OCI-LY7 (cell line): Measurements from ENCODE around the gene AK4. TPM values are rescaled to one million over a fixed set of nuclear protein-coding genes. Genes with fewer than 3 reads are reported as not detected.
A peak's percentile ranks its signal among the peaks of the same experiment; 100 is the strongest.

ENCODE experiments used
- BruUV-seq: library from RNA; stranded (reverse); fragments of 400-500 nt; replicated peaks from 2 replicates; lab custom pipeline; 2021; lab: Mats Ljungman, UMichigan
- CTCF ChIA-PET: fragments of 300-600 bp; sonication (Branson Sonifier 250); formaldehyde crosslinking; loops from one replicate; lab custom pipeline; 2022; ENCODE audit warnings: antibody characterized with exemption; ENCODE audit not compliant: unreplicated experiment; lab: Charles Lee
- POLR2A ChIA-PET: fragments of 300-600 bp; sonication (Branson Sonifier 250); formaldehyde crosslinking; loops from one replicate; lab custom pipeline; 2022; ENCODE audit warnings: antibody characterized with exemption; lab: Charles Lee
- DNase-seq: peaks from one replicate; pipeline ENCODE4 v3.0.0-alpha.2; 2015; ENCODE audit warnings: low spot score
- H2AFZ ChIP-seq: fragments of 200-600 bp; sonication (generic), shearing (Covaris generic); 2 replicates; pipeline ENCODE4 v1.6.1; 2014; ENCODE audit warnings: mild to moderate bottlenecking, antibody characterized with exemption, low read length, moderate library complexity
- H3K27ac ChIP-seq: fragments of 200-600 bp; sonication (generic); 2 replicates; pipeline ENCODE4 v1.5.1; 2014; ENCODE audit warnings: mixed run types, low read depth, mild to moderate bottlenecking, moderate library complexity, low read length, inconsistent platforms; ENCODE audit not compliant: poor library complexity, severe bottlenecking
- H3K36me3 ChIP-seq: fragments of 200-600 bp; sonication (generic); 2 replicates; pipeline ENCODE4 v1.6.1; 2014; ENCODE audit warnings: mild to moderate bottlenecking, antibody characterized with exemption, low read length, moderate library complexity, mixed read lengths; ENCODE audit not compliant: insufficient read depth
- H3K4me1 ChIP-seq: fragments of 200-600 bp; sonication (generic); 2 replicates; pipeline ENCODE4 v1.5.1; 2014; ENCODE audit warnings: mild to moderate bottlenecking, low read length; ENCODE audit not compliant: insufficient read depth, poor library complexity, severe bottlenecking
- H3K4me2 ChIP-seq: fragments of 200-600 bp; sonication (generic); 2 replicates; pipeline ENCODE4 v1.6.1; 2014; ENCODE audit warnings: mild to moderate bottlenecking, low read length
- H3K4me3 ChIP-seq: fragments of 200-600 bp; sonication (generic); 2 replicates; pipeline ENCODE4 v1.5.1; 2014; ENCODE audit warnings: mild to moderate bottlenecking, low read depth, low read length; ENCODE audit not compliant: poor library complexity, severe bottlenecking
- H3K79me2 ChIP-seq: fragments of 200-600 bp; sonication (generic); 2 replicates; pipeline ENCODE4 v1.6.1; 2016; ENCODE audit warnings: low read depth, mild to moderate bottlenecking, low read length, moderate library complexity, mixed read lengths; ENCODE audit not compliant: insufficient read depth
- H3K9me2 ChIP-seq: fragments of 200-600 bp; sonication (generic); 2 replicates; pipeline ENCODE4 v1.6.1; 2016; ENCODE audit warnings: mild to moderate bottlenecking, low read length, mixed read lengths; ENCODE audit not compliant: insufficient read depth
- H3K9me3 ChIP-seq: fragments of 200-600 bp; sonication (generic); 2 replicates; pipeline ENCODE4 v1.6.1; 2014; ENCODE audit warnings: mild to moderate bottlenecking, mixed run types, low read length, mixed read lengths
- H4K20me1 ChIP-seq: fragments of 200-600 bp; sonication (generic); 2 replicates; pipeline ENCODE4 v1.6.1; 2014; ENCODE audit warnings: mild to moderate bottlenecking, antibody characterized with exemption, low read length, moderate library complexity, mixed read lengths; ENCODE audit not compliant: insufficient read depth
- EZH2phosphoT487 ChIP-seq: fragments of 200-600 bp; sonication (generic); IDR thresholded peaks from 2 replicates; pipeline ENCODE4 v1.6.1; 2018; ENCODE audit warnings: low read depth, borderline replicate concordance, mild to moderate bottlenecking, mixed run types, antibody characterized with exemption, low read length, moderate library complexity, mixed read lengths
- intact Hi-C: fragments of 100-400 bp; cut with micrococcal nuclease; formaldehyde crosslinking; loops from one replicate; pipeline ENCODE4 v1.10.0; 2022; ENCODE audit not compliant: unreplicated experiment
- total RNA-seq, 2 experiments: library from RNA; depleted of rRNA in 1 of 2; stranded (reverse); fragments of >200 nt in 1 of 2; shearing (Covaris generic) in 1 of 2; gene quantifications; 2 replicates each; pipeline ENCODE4 v1.2.3, GENCODE V29; 2014 to 2022
- TF ChIP-seq, protein P1 (sequence below): fragments of 200-600 bp; sonication (generic); conservative IDR thresholded peaks from 2 replicates; pipeline ENCODE4 v1.5.1; 2014; ENCODE audit warnings: mild to moderate bottlenecking, antibody characterized with exemption, low read length, moderate library complexity, mixed read lengths

Gene AK4
- total RNA-seq, 2 experiments from 2014 or later: 0.16 to 1.4 TPM

DNA sequence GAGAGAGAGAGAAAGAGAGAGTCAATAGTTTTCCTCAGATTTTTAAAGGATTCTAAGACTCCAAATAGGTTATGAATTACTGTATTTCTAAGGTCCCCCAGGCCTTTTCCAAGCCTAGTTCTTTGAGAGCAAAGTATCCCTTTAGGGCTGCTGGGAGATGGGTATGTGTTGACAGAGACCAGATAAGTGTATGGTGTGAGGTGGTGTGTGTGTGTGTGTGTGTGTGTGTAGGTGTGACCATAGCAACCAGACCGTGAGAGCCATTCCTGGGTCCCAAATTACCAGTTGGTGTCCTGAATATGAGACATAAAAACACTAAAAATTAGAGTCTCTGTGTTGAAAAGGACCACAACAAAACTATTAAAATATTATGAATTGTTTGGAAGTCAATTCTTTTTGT is 119.7 kb downstream of the AK4 start:
- ChIA-PET POLR2A (interaction anchor here (0.9 to 1.2 kb wide), 3 partner anchors 12 to 152 kb away, joined by 3 to 4 read pairs (median 4); no protein-coding TSS in a partner anchor), CTCF (interaction anchor here (1.3 kb wide), 1 partner anchor 152 kb away, joined by 5 read pairs; the partner anchor contains the start of genes LEPR and LEPROT)
- DNase-seq: no peak
- TF ChIP-seq, protein P1, sequence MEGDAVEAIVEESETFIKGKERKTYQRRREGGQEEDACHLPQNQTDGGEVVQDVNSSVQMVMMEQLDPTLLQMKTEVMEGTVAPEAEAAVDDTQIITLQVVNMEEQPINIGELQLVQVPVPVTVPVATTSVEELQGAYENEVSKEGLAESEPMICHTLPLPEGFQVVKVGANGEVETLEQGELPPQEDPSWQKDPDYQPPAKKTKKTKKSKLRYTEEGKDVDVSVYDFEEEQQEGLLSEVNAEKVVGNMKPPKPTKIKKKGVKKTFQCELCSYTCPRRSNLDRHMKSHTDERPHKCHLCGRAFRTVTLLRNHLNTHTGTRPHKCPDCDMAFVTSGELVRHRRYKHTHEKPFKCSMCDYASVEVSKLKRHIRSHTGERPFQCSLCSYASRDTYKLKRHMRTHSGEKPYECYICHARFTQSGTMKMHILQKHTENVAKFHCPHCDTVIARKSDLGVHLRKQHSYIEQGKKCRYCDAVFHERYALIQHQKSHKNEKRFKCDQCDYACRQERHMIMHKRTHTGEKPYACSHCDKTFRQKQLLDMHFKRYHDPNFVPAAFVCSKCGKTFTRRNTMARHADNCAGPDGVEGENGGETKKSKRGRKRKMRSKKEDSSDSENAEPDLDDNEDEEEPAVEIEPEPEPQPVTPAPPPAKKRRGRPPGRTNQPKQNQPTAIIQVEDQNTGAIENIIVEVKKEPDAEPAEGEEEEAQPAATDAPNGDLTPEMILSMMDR: no peak
- TF ChIP-seq EZH2phosphoT487: no peak
- Histone ChIP-seq H3K9me3 (no peaks in the 10 kb centered on the region), H2AFZ (no peak overlapping the region), H3K4me1 (peaks cover 8% of the 10 kb centered on the region), H3K36me3 (no peaks in the 10 kb centered on the region), H4K20me1 (peaks cover 3% of the 10 kb centered on the region; the same call in 1 of the 2 replicates), H3K4me3 (no peak overlapping the region), H3K79me2 (no peaks in the 10 kb centered on the region), H3K4me2 (no peak overlapping the region), H3K27ac (no peak overlapping the region), H3K9me2 (no peaks in the 10 kb centered on the region)
- intact Hi-C loops: no loop called here
- BruUV-seq: no TSS peak

DNA sequence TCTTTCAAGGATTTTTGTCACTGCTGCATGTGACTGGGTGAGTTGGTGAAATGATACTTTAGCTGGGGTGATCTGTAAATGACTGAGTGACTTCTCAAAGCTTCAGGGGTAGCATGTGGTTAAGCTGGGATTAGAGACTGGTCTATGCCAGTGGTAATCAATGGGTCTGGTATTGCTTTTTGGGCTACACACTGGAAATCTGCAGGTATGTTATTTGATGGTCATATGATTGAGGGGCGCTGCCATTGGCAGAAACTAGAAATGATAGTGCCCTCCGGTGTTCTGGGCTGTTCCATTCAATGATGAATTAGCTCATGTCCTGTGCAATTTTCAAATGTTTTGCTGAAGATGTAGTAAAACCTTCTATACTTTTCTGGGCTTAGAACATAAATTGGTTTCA is 121.6 kb downstream of the AK4 start:
- no peak overlapping the region for H2AFZ ChIP-seq
- H3K9me2 ChIP-seq: no peaks in the 10 kb centered on the region
- H3K79me2 ChIP-seq: no peaks in the 10 kb centered on the region
- no peak overlapping the region for H3K4me2 ChIP-seq
- H4K20me1 ChIP-seq: peaks cover 3% of the 10 kb centered on the region; the same call in 1 of the 2 replicates
- peaks cover 5% of the 10 kb centered on the region for H3K4me1 ChIP-seq
- H3K4me3 ChIP-seq: no peak overlapping the region
- H3K27ac ChIP-seq: no peak overlapping the region
- intact Hi-C loops: no loop called here
- DNase-seq: no peak
- BruUV-seq: no TSS peak
- H3K36me3 ChIP-seq: no peaks in the 10 kb centered on the region
- CTCF ChIA-PET: no interaction called here
- POLR2A ChIA-PET: interaction anchor here (0.6 to 1.6 kb wide), 3 partner anchors 8 to 150 kb away, joined by 4 read pairs; no protein-coding TSS in a partner anchor
- H3K9me3 ChIP-seq: no peaks in the 10 kb centered on the region
- no peak for TF ChIP-seq EZH2phosphoT487
- TF ChIP-seq, protein P1: 0 out of 2 replicates have a peak, but pooled peaks have one; percentile 14

DNA sequence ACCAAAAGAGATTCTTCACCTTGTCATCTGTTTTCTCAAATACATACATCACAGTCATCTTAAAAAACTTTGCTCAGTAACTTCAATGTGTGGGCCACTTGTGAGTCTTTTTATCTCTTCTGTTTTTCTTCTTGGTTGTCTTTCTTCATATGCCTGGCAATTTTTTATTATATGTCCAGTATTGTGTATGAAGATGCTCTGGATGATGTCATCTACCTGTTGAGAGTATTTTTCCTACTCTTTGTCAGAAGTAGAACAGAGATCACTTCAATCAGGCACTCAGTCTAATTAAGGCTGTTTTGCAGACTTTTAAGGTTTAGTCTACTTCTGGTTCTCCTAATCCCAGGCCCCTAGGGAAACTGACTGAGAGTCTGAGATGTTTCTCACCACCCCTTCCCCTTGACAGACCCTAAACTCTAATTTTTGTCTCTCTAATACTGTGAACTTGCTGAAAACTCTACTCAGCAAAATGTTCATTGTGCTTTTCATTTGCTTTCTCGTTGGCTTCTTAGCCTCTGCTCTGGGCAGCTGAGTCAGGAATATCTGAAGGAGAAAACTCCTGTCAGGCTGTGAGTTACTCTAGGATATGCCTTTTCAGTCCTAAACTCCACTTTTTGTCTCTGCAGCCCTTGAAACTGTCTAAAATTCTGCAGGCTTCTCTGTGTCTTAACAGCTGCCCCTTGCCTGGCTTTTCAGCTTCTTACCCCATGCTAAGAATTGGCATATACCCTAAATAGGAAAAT is 128.4 kb downstream of the AK4 start:
- Histone ChIP-seq H3K4me3 (no peak overlapping the region), H2AFZ (no peak overlapping the region), H3K4me1 (peaks cover 52% of the 10 kb centered on the region), H3K4me2 (peak overlapping the region; percentile 25; the same call in 1 of the 2 replicates), H3K9me3 (no peaks in the 10 kb centered on the region), H4K20me1 (peaks cover 3% of the 10 kb centered on the region; the same call in 1 of the 2 replicates), H3K79me2 (peaks cover 13% of the 10 kb centered on the region; the same call in 1 of the 2 replicates), H3K36me3 (no peaks in the 10 kb centered on the region), H3K27ac (no peak overlapping the region), H3K9me2 (no peaks in the 10 kb centered on the region)
- TF ChIP-seq EZH2phosphoT487: no peak
- TF ChIP-seq, protein P1: no peak
- CTCF ChIA-PET: no interaction called here
- no TSS peak for BruUV-seq
- no peak for DNase-seq
- POLR2A ChIA-PET: interaction anchor here (0.7 to 1.0 kb wide), 2 partner anchors 11 to 226 kb away, joined by 3 read pairs; no protein-coding TSS in a partner anchor
- intact Hi-C loops: no loop called here
